A673 (cell line): ENCODE measurements around the gene UCK2. TPM values are rescaled to one million over a fixed set of nuclear protein-coding genes. Genes with fewer than 3 reads are reported as not detected.

ENCODE experiments used
- BruUV-seq: library from RNA; stranded (reverse); fragments of 400-500 nt; replicated peaks from 2 replicates; lab custom pipeline; 2021; lab: Mats Ljungman, UMichigan
- CTCF ChIA-PET: fragments of 300-600 bp; sonication (Branson Sonifier 250); formaldehyde crosslinking; loops from one replicate; lab custom pipeline; 2022; ENCODE audit warnings: antibody characterized with exemption; lab: Charles Lee
- POLR2A ChIA-PET: fragments of 300-600 bp; sonication (Branson Sonifier 250); formaldehyde crosslinking; loops from one replicate; lab custom pipeline; 2022; ENCODE audit warnings: antibody characterized with exemption; ENCODE audit not compliant: low non-redundant PET; lab: Charles Lee
- DNase-seq: peaks from one replicate; pipeline ENCODE4 v3.0.0-alpha.2; 2015; ENCODE audit warnings: low spot score
- H3K27ac ChIP-seq: fragments of 200-600 bp; sonication (generic); 2 replicates; pipeline ENCODE4 v1.5.1; 2016; ENCODE audit warnings: mixed run types, low read depth, mild to moderate bottlenecking, mixed read lengths, antibody characterized with exemption, low read length; ENCODE audit not compliant: poor library complexity, severe bottlenecking
- H3K27me3 ChIP-seq: fragments of 200-600 bp; sonication (generic); replicated peaks from 2 replicates; pipeline ENCODE4 v1.6.1; 2017; ENCODE audit warnings: mixed run types, low read depth, mild to moderate bottlenecking, mixed read lengths, antibody characterized with exemption, low read length; ENCODE audit not compliant: insufficient read depth, poor library complexity
- H3K36me3 ChIP-seq: fragments of 200-600 bp; sonication (generic); 2 replicates; pipeline ENCODE4 v1.6.1; 2016; ENCODE audit warnings: mixed run types, mild to moderate bottlenecking, mixed read lengths, antibody characterized with exemption, low read length; ENCODE audit not compliant: insufficient read depth, poor library complexity, severe bottlenecking
- H3K4me1 ChIP-seq: fragments of 200-600 bp; sonication (generic); 2 replicates; pipeline ENCODE4 v1.6.1; 2017; ENCODE audit warnings: mixed run types, mild to moderate bottlenecking, mixed read lengths, antibody characterized with exemption, low read length; ENCODE audit not compliant: insufficient read depth, poor library complexity, severe bottlenecking
- H3K4me3 ChIP-seq: fragments of 200-600 bp; sonication (generic); 2 replicates; pipeline ENCODE4 v1.5.1; 2016; ENCODE audit warnings: low read depth, mixed run types, mild to moderate bottlenecking, mixed read lengths, low read length; ENCODE audit not compliant: poor library complexity, severe bottlenecking
- H3K9me3 ChIP-seq: fragments of 200-600 bp; sonication (generic); 2 replicates; pipeline ENCODE4 v1.6.1; 2016; ENCODE audit warnings: mixed run types, low read depth, mild to moderate bottlenecking, mixed read lengths, antibody characterized with exemption, low read length; ENCODE audit not compliant: poor library complexity, severe bottlenecking
- CTCF ChIP-seq: fragments of 300-800, 200-600 bp; sonication (generic); conservative IDR thresholded peaks from 2 replicates; pipeline ENCODE4 v1.5.1; 2017; ENCODE audit warnings: low read depth, mild to moderate bottlenecking, antibody characterized with exemption, low read length, moderate library complexity, mixed read lengths
- EZH2 ChIP-seq: fragments of 200-600 bp; sonication (generic); IDR thresholded peaks from 2 replicates; pipeline ENCODE4 v1.6.1; 2017; ENCODE audit warnings: borderline replicate concordance, low read depth, mild to moderate bottlenecking, mixed read lengths, antibody characterized with exemption, low read length; ENCODE audit not compliant: poor library complexity, severe bottlenecking
- intact Hi-C: fragments of 100-400 bp; cut with micrococcal nuclease; formaldehyde crosslinking; loops from one replicate; pipeline ENCODE4 v1.10.0; 2022; ENCODE audit not compliant: unreplicated experiment
- total RNA-seq: library from RNA; stranded (reverse); gene quantifications from 2 replicates; pipeline ENCODE4 v1.2.3, GENCODE V29; 2021

UCK2 gene
- total RNA-seq, 1 experiment from 2014 or later = 78.7 TPM

DNA sequence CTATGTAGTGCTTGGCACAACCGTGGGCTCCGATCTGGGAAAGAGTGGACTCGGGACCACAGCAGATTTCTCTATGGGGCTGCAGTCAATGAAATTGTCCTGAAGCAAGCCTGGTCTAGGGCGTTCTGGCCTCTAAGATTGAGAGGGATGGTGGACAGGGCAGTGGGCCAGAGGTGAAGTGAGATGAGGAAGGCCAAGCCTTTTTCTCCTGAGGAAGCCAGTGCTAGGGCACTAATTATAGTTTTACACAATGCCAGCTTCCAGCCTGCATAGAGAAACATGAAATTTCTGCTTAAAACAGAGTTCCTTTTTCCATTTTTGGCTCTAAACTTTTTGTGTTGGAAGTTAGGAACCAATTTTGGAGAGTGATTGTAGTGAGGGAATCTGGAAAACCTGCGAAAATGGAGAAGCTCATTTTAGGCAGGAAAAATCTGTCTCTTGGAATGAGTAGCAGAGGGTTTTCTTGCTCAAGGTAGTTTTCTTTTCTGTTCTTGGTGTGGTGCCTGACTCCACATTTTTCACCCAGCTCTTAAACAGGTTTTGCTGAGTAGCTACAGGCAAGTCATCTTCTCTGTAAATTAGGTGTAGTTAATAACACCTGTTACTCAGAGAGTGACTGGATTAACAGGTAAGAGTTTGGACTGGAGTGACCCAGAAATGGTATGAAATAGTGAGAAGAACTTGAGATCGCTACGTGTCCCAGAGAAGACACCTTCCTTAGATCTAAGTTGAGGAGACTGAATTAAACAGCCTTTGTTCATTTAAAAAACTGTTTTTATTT is 22.1 kb downstream of the UCK2 start:
- no peak overlapping the region for H3K27ac ChIP-seq

GRCh38 chr1:165851034-165851658 is 23.7 kb downstream of the UCK2 start:
- Histone ChIP-seq H3K27me3 (no peaks in the 10 kb centered on the region), H3K4me3 (no peak overlapping the region), H3K36me3 (no peaks in the 10 kb centered on the region), H3K27ac (no peak overlapping the region), H3K4me1 (peaks cover 18% of the 10 kb centered on the region), H3K9me3 (no peaks in the 10 kb centered on the region)
- intact Hi-C loops = no loop called here
- ChIA-PET POLR2A (no interaction called here), CTCF (no interaction called here)
- TF ChIP-seq EZH2 (no peak), CTCF (no peak)
- DNase-seq = no peak
- BruUV-seq = no TSS peak

More for the DNA sequence above, 22.1 kb downstream of the UCK2 start:
- Histone ChIP-seq H3K27me3 (no peaks in the 10 kb centered on the region), H3K9me3 (no peaks in the 10 kb centered on the region), H3K4me1 (peaks cover 18% of the 10 kb centered on the region), H3K4me3 (no peak overlapping the region), H3K36me3 (no peaks in the 10 kb centered on the region)
- DNase-seq = no peak
- BruUV-seq = no TSS peak
- intact Hi-C loops = no loop called here
- CTCF ChIA-PET = no interaction called here
- TF ChIP-seq CTCF (no peak), EZH2 (no peak)
- POLR2A ChIA-PET = no interaction called here

DNA sequence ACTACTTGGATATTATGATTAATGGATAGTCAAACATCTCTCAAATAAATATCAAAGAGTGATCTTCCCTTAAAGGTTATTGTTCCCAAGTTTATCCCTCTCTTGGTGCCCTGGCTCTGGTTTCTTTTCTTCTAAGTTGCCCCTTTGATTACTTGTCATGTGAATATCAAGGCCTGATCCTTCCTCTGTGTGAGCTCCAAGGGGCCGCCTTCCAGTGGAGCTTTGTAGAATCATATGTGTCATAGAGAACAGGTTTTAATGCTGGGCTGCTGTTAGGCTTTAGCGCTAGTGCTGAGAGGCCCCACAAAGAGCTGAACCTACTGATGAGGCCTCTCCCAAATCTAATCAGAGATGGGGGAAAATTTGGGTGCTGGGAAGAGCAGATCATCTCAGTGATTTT is 25.5 kb downstream of the UCK2 start:
- ChIA-PET POLR2A (no interaction called here), CTCF (no interaction called here)
- Histone ChIP-seq H3K4me1 (peaks cover 23% of the 10 kb centered on the region), H3K36me3 (no peaks in the 10 kb centered on the region), H3K27ac (no peak overlapping the region), H3K4me3 (no peak overlapping the region), H3K9me3 (no peaks in the 10 kb centered on the region), H3K27me3 (no peaks in the 10 kb centered on the region)
- no peak for DNase-seq
- no peak for TF ChIP-seq EZH2
- TF ChIP-seq CTCF = no peak
- no TSS peak for BruUV-seq
- intact Hi-C loops = no loop called here
